A549 (cell line): ENCODE results near the gene GRB14.

Source experiments
- CBX2 ChIP-seq: fragments of 200-600 bp; sonication (generic); IDR thresholded peaks from 2 replicates; pipeline ENCODE4 v1.6.1; 2016; ENCODE audit warnings: low read depth, mild to moderate bottlenecking, borderline replicate concordance
- CEBPB ChIP-seq, 2 experiments: fragments of >200 bp in 1 of 2; sonication (Bioruptor Twin) in 1 of 2; formaldehyde crosslinking in 1 of 2; IDR thresholded peaks; 2 replicates each; pipeline ENCODE4 v1.6.1; 2012 to 2016
- CTCF ChIP-seq: fragments of >200 bp; sonication (Bioruptor Twin); formaldehyde crosslinking; IDR thresholded peaks from 3 replicates; pipeline ENCODE4 v1.5.1; 2016
- HDAC2 ChIP-seq: fragments of 200-600 bp; sonication (generic); IDR thresholded peaks from 2 replicates; pipeline ENCODE4 v1.6.1; 2016
- PHF8 ChIP-seq: fragments of 200-600 bp; sonication (generic); IDR thresholded peaks from 2 replicates; pipeline ENCODE4 v1.6.1; 2016; ENCODE audit warnings: low read depth, mild to moderate bottlenecking, antibody characterized with exemption, moderate library complexity, borderline replicate concordance
- POLR2A ChIP-seq: IDR thresholded peaks from 2 replicates; pipeline ENCODE4 v1.6.1; 2012; ENCODE audit warnings: mild to moderate bottlenecking, low read length
- RAD21 ChIP-seq, 2 experiments: fragments of >200 bp in 1 of 2; sonication (Bioruptor Twin) in 1 of 2; formaldehyde crosslinking in 1 of 2; IDR thresholded peaks in 1 of 2; conservative IDR thresholded peaks in 1 of 2; 2 replicates in 1 of 2; 3 replicates in 1 of 2; pipeline ENCODE4 v1.6.1; 2012 to 2018; ENCODE audit warnings: inconsistent platforms in 1 of 2
- TP53 ChIP-seq: fragments of 250-450 bp; sonication (Bioruptor Pico); IDR thresholded peaks from 2 replicates; pipeline ENCODE4 v1.5.0; 2021; ENCODE audit warnings: mild to moderate bottlenecking, moderate library complexity

GRCh38 chr2:164542581-164543021 is 78.7 kb downstream of the GRB14 start:
- no peak for TF ChIP-seq CTCF
- TF ChIP-seq RAD21 (conservative IDR thresholded peaks at IDR 0.05 in 1 of 2, IDR thresholded peaks at IDR 0.05 in 1 of 2): no peak
- no peak for TF ChIP-seq TP53 (CRISPR knock-in tag)
- TF ChIP-seq CBX2: no peak
- no peak for TF ChIP-seq HDAC2
- TF ChIP-seq POLR2A: no peak
- no peak for TF ChIP-seq PHF8
- no peak for TF ChIP-seq CEBPB (IDR thresholded peaks at IDR 0.05)
